PC-9 (cell line): Measurements from ENCODE around the gene FAM163A. TPM values are rescaled to one million over a fixed set of nuclear protein-coding genes. Genes with fewer than 3 reads are reported as not detected.
A peak's percentile ranks its signal among the peaks of the same experiment; 100 is the strongest.

ENCODE experiments used
- BruUV-seq: library from RNA; stranded (reverse); fragments of 400-500 nt; replicated peaks from 2 replicates; lab custom pipeline; 2021; lab: Mats Ljungman, UMichigan
- CTCF ChIA-PET: fragments of 300-600 bp; sonication (Branson Sonifier 250); formaldehyde crosslinking; loops from one replicate; lab custom pipeline; 2022; ENCODE audit warnings: antibody characterized with exemption; lab: Charles Lee
- POLR2A ChIA-PET: fragments of 300-600 bp; sonication (Branson Sonifier 250); formaldehyde crosslinking; loops from one replicate; lab custom pipeline; 2022; ENCODE audit warnings: antibody characterized with exemption; ENCODE audit not compliant: unreplicated experiment; lab: Charles Lee
- DNase-seq, 2 experiments: peaks; one replicate each; pipeline versions ENCODE4 v3.0.0 to v3.0.0-alpha.2; 2015 to 2022; ENCODE audit warnings: mixed read lengths in 1 of 2
- H2AFZ ChIP-seq: fragments of 200-600 bp; sonication (generic); 2 replicates; pipeline ENCODE4 v1.8.1; 2017; ENCODE audit warnings: antibody characterized with exemption
- H3F3A ChIP-seq: fragments of 200-600 bp; sonication (generic); 2 replicates; pipeline ENCODE4 v1.8.1; 2017; ENCODE audit warnings: antibody characterized with exemption, mild to moderate bottlenecking, low read depth; ENCODE audit not compliant: insufficient read depth
- H3K27ac ChIP-seq: fragments of 200-600 bp; sonication (generic); 2 replicates; pipeline ENCODE4 v1.6.1; 2016; ENCODE audit warnings: mixed run types
- H3K27me3 ChIP-seq: fragments of 200-600 bp; sonication (generic); 2 replicates; pipeline ENCODE4 v1.6.1; 2016; ENCODE audit warnings: low read depth, mixed run types; ENCODE audit not compliant: insufficient read depth
- H3K36me3 ChIP-seq: fragments of 200-600 bp; sonication (generic); 2 replicates; pipeline ENCODE4 v1.6.1; 2016; ENCODE audit warnings: low read depth, mixed run types
- H3K4me1 ChIP-seq: fragments of 200-600 bp; sonication (generic); replicated peaks from 2 replicates; pipeline ENCODE4 v1.6.1; 2016; ENCODE audit warnings: mixed run types; ENCODE audit not compliant: insufficient read depth
- H3K4me2 ChIP-seq: fragments of 200-600 bp; sonication (generic); 2 replicates; pipeline ENCODE4 v1.6.1; 2017; ENCODE audit warnings: mixed run types
- H3K4me3 ChIP-seq: fragments of 200-600 bp; sonication (generic); 2 replicates; pipeline ENCODE4 v1.6.1; 2016; ENCODE audit warnings: mixed run types
- H3K79me2 ChIP-seq: fragments of 200-600 bp; sonication (generic); 2 replicates; pipeline ENCODE4 v1.6.1; 2017; ENCODE audit warnings: low read depth, mixed run types
- H3K9me2 ChIP-seq: fragments of 200-600 bp; sonication (generic); 2 replicates; pipeline ENCODE4 v1.8.1; 2017; ENCODE audit warnings: mild to moderate bottlenecking; ENCODE audit not compliant: insufficient read depth
- H3K9me3 ChIP-seq: fragments of 200-600 bp; sonication (generic); 2 replicates; pipeline ENCODE4 v1.8.1; 2016; ENCODE audit warnings: low read depth; ENCODE audit not compliant: insufficient read depth
- H4K20me1 ChIP-seq: fragments of 200-600 bp; sonication (generic); 2 replicates; pipeline ENCODE4 v1.8.1; 2017; ENCODE audit not compliant: insufficient read depth
- CTCF ChIP-seq: fragments of 200-600 bp; sonication (generic); conservative IDR thresholded peaks from 2 replicates; pipeline ENCODE4 v1.6.1; 2017; ENCODE audit warnings: mixed run types, antibody characterized with exemption, mild to moderate bottlenecking, moderate library complexity
- EZH2 ChIP-seq: fragments of 200-600 bp; sonication (generic); IDR thresholded peaks from 2 replicates; pipeline ENCODE4 v1.8.0; 2017; ENCODE audit warnings: antibody characterized with exemption, low read depth
- intact Hi-C: fragments of 100-400 bp; cut with micrococcal nuclease; formaldehyde crosslinking; loops from one replicate; pipeline ENCODE4 v1.10.0; 2022; ENCODE audit not compliant: unreplicated experiment
- total RNA-seq: library from RNA; stranded (reverse); gene quantifications from 2 replicates; pipeline ENCODE4 v1.2.3, GENCODE V29; 2021

FAM163A gene
- total RNA-seq, 1 experiment from 2014 or later: not detected

GRCh38 chr1:179814546-179814838 lies 71.4 kb downstream of the FAM163A start:
- Histone ChIP-seq H3K36me3 (no peaks in the 10 kb centered on the region), H3K9me3 (no peaks in the 10 kb centered on the region), H3K4me3 (peak overlapping the region; percentile 57; the same call in 1 of the 2 replicates), H3K79me2 (no peaks in the 10 kb centered on the region), H2AFZ (peak overlapping the region; percentile 41; the same call in 1 of the 2 replicates), H3K27me3 (peaks cover 54% of the 10 kb centered on the region), H3K9me2 (no peaks in the 10 kb centered on the region), H3K27ac (no peak overlapping the region), H3K4me1 (no peaks in the 10 kb centered on the region), H3F3A (no peaks in the 10 kb centered on the region), H4K20me1 (no peaks in the 10 kb centered on the region; the same call in 1 of the 2 replicates), H3K4me2 (peak overlapping the region; percentile 90)
- DNase-seq: peak in 1 of 2 experiments; percentile 40
- ChIA-PET POLR2A (interaction anchor here (0.5 to 0.7 kb wide), 3 partner anchors 570 to 1158 kb away, joined by 3 to 8 read pairs (median 4); no protein-coding TSS in a partner anchor), CTCF (interaction anchor here (0.7 to 1.6 kb wide), 9 partner anchors 14 to 1621 kb away, joined by 3 to 16 read pairs (median 4); no protein-coding TSS in a partner anchor)
- intact Hi-C loops: loop anchor here (1.0 to 10.0 kb wide), 3 partner anchors 108 to 1280 kb away; partner anchors contain the start of gene AXDND1
- BruUV-seq: no TSS peak
- TF ChIP-seq CTCF (no peak), EZH2 (no peak)

GRCh38 chr1:179815641-179816040 lies 72.5 kb downstream of the FAM163A start:
- BruUV-seq: no TSS peak
- ChIA-PET POLR2A (no interaction called here), CTCF (interaction anchor here (0.5 to 1.6 kb wide), 10 partner anchors 8 to 1284 kb away, joined by 3 to 16 read pairs (median 4); no protein-coding TSS in a partner anchor)
- intact Hi-C loops: loop anchor here (10.0 kb wide), 2 partner anchors 451 to 1281 kb away; partner anchors contain the start of gene AXDND1
- DNase-seq: no peak
- Histone ChIP-seq H4K20me1 (no peaks in the 10 kb centered on the region), H3K4me2 (peak overlapping the region; percentile 90), H3K9me3 (no peaks in the 10 kb centered on the region), H2AFZ (peak overlapping the region; percentile 77), H3K79me2 (no peaks in the 10 kb centered on the region), H3K27ac (no peak overlapping the region), H3K4me1 (no peaks in the 10 kb centered on the region), H3K36me3 (no peaks in the 10 kb centered on the region), H3K4me3 (peak overlapping the region; percentile 57), H3K27me3 (peaks cover 46% of the 10 kb centered on the region), H3K9me2 (no peaks in the 10 kb centered on the region), H3F3A (no peaks in the 10 kb centered on the region)
- no peak for TF ChIP-seq CTCF
- TF ChIP-seq EZH2: no peak

- Histone ChIP-seq H3K79me2 (no peaks in the 10 kb centered on the region), H3F3A (no peaks in the 10 kb centered on the region), H3K27ac (no peak overlapping the region), H3K9me2 (no peaks in the 10 kb centered on the region), H3K4me2 (no peak overlapping the region), H3K9me3 (no peaks in the 10 kb centered on the region), H3K4me1 (no peaks in the 10 kb centered on the region), H3K4me3 (no peak overlapping the region), H3K36me3 (no peaks in the 10 kb centered on the region), H2AFZ (no peak overlapping the region), H4K20me1 (no peaks in the 10 kb centered on the region), H3K27me3 (peaks cover 39% of the 10 kb centered on the region)
- no peak for DNase-seq
- POLR2A ChIA-PET: no interaction called here
- TF ChIP-seq EZH2 (no peak), CTCF (no peak)
- CTCF ChIA-PET: interaction anchor here (0.6 kb wide), 1 partner anchor 1284 kb away, joined by 6 read pairs; no protein-coding TSS in a partner anchor
- no TSS peak for BruUV-seq
- intact Hi-C loops: loop anchor here (10.0 kb wide), 2 partner anchors 452 to 1282 kb away; partner anchors contain the start of gene AXDND1
Observed at GRCh38 chr1:179816196-179816960, 73.3 kb downstream of the FAM163A start.
